HG03060 (cell line): ENCODE measurements around the gene KSR2.
"Not testable (repeated sequence)": the region's sequence is repeated elsewhere in the genome, so short reads cannot be mapped to it uniquely, and the experiment has no call there.

Experiments
- ATAC-seq: cut with Tn5 transposase; IDR thresholded peaks from one replicate; pipeline ENCODE4 v1.9.1; 2021; ENCODE audit warnings: low read depth, moderate number of reproducible peaks; ENCODE audit not compliant: unreplicated experiment

KSR2 gene

DNA sequence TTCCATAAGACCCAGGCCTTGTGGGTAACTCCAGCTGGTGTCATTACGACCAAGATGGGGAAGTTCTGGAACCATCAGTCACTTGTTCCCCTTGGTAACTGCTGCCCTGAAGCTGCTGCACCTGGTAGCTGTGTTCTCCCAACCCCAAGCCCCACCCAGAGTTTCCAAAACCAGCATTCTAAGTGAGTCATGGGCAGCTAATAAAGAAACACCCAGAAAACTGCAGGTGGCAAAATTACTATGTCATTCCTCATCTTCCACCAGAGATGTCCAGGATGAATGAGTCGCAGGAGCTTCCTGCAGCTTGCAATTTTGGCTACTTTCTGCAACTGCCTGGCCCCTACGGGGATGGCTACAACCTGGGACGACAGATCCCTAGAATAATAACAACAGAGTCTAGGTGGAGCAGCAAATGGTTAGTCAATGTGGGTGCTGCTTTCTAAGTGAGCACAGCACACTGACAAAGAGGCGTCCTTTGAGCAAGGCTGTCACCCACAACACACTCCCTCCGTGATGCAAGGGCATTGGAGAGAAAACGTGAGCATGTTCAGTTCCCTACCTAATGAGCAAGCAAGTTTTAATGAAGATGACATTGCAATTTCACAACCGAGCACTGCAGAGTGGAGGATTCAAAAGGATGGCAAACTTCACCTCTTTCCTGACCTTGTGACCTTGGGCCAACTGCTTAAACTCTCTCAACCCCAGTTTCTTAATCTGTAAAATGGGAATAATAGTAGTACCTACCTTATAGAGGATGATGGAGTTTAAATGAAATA is 306.0 kb downstream of the KSR2 start:
- ATAC-seq = no peak

DNA sequence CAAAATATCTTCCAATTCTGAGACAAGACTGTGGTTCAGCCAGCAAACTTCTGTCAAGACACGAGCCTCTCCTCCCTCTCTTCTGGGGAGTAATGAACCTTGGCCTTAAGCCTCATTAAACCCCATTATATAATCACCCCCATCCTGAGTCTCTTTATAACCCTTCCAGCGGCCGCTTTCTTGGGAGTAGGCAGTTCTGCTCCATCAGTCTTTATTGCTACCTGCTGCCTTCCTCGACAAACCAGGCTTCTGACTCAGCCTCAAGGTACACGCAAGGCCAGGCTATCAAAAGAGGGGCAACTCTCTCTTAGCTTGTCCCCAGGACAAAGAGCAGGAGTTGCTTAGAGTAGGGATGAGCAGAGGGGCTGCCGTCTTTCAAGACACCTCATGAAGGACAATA is 306.6 kb downstream of the KSR2 start:
- no peak for ATAC-seq

DNA sequence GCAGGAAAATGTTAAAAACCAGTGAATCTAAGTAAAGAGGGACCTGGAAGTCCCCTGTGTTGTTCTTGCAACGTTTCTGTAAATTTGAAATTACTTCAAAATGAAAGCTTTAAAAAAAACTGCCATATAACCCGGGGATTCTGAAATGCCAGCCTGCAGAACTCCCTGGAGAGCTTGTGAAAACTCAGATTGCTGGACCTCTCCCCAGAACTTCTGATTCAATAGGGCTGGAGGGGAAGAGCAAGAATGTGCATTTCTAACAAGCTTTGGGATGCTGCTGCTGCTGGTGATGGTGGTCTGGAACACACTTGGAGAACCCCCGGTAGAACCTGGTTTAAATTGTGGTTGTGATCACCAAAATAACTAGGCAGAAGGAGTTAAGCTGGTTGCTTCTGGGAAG is 307.3 kb downstream of the KSR2 start:
- no peak for ATAC-seq

DNA sequence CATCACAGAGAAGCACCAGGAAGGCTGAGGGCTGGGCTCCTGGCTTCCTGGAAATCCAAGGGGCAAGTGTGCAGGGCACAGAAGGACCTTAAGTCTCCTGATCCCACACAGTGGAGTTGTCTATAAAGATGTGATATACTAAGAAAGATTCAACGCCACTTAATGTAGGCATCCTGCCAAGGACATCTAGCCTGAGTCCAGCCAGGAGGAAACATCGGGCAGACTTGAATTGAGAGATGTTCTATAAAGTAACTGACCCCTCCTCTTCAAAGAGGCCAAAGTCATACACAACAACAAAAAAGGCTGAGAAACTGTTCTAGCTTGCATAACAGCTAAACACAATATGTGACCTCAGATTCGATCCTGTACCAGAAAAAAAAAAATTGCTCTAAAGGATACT is 307.9 kb downstream of the KSR2 start:
- ATAC-seq = no peak

DNA sequence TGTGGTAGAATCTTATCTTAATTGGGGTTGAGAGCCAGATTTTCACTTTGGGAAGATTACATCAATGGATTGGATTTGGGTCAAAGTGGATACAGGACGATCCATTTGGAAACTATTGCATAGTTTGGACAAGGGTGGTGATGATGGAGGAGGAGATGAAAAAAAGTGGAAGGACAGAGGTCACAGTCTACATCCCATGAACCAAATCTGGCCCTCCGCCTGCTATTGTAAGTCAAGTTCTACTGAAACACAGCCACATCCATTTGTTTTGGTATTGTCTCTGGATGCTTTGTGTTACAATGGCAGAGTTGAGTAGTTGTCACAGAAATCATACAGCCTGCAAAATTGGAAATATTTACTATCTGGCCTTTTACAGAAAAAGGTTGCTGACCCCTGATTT is 310.6 kb downstream of the KSR2 start:
- no peak for ATAC-seq

DNA sequence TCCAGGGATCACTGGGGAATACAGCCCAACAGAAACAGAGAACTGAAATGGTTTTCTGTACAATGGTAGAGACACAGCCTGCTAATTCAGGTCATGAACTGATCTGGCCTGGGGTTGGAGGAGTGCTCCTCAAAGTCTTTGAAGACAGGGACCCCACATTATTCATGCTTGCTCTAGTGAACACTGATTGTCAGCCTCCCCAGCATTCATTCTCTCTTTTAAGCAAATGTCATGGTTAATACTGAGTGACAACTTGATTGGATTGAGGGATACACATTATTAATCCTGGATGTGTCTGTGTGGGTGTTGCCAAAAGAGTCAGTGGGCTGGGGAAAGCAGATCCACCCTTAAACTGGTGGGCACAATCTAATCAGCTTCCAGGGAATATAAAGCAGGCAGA is 319.0 kb downstream of the KSR2 start:
- ATAC-seq = no peak

DNA sequence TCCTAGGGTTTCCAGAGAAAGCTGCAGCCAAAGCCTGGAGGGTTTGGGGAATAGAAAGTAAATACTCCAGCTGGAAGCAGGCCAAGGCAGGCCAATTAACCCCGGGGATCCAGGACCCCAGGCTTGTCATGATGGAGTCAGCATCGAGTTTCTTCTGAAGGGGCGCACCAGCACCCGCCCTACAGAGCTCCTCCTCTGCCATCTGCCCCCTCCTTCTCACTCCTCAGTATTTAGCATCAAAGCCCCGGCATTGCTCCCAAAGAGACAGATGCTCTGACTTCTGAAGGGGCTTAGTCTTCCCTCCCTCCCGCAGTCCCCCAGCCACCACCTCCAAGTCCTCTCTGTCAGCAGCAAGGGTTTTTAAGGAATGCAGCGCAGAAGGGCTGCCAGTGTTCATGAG is 322.3 kb downstream of the KSR2 start:
- ATAC-seq = no peak

DNA sequence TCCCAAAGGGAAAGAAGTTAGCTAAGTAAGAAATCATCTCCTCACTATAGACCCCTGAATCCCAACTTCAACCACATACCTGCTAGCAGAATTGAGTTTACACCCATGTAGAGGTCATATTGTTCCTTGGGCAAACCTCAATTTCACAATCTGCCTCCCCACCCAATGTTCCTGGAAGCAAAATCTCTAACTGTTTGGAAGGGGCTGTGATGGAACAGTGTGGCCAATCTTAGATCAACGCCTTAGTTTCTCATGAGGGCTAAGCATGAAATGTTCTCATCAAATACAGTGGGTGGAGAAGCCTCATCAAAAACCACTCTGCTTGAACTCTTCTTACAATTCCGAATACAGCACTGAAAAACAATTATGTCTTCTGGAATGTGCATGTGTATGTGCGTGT is 323.3 kb downstream of the KSR2 start:
- no peak for ATAC-seq

DNA sequence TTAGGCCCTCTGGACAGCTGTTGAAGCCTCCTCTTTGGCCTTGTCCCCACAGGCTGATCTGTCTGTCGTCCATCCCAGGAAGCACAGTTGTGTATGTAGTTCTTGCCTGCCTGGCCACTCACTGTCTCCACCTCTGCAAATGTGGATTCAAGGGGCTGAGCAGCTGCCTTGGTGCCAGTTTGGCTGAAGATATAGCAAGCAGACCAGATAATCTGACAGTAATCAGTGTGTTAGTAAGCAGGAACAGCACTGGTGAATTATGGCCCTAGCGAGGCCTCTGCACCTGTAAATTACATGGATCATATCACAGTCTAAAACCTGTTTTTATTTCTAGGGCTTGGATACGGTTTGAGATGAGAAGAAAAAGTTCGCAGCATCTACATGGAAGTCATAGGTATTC is 324.8 kb downstream of the KSR2 start:
- ATAC-seq = no peak

DNA sequence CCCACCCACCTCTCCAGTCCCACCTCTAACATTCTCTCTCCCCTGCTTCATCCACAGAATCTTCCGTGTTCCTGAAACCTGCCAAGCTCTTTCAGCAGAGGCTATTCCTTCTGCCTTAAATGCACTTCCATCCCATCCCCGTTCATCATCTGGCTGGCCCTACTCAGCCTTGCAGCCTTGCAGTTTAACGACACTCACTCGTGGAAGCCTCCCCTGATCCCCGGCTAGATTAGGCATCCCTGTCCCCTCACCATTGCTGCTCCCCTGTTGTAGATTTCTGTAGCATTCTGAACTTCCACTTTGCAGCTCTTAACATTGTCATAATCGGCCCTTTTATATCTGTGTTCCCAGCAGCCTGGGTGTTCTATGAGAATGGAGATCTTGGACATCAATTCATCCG is 326.9 kb downstream of the KSR2 start:
- no peak for ATAC-seq

DNA sequence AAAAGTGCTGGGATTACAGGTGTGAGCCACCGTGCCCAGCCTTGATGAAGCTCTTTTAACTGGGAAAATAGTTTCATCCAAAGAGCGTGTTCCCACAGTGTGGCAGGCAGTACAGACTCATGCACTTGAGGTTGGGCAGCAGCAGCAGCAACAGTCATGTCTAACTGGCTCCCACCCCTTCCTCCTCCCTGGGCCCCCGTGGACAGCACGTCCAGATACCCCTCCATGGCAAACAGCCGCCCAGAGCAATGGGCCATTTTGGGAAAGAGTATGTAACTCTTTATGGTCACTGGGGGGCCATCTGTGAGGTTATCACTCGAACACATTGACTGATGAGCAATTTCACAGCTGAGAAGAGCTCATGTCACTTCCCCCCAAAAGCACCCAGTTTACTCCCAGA is 328.3 kb downstream of the KSR2 start:
- no peak for ATAC-seq

DNA sequence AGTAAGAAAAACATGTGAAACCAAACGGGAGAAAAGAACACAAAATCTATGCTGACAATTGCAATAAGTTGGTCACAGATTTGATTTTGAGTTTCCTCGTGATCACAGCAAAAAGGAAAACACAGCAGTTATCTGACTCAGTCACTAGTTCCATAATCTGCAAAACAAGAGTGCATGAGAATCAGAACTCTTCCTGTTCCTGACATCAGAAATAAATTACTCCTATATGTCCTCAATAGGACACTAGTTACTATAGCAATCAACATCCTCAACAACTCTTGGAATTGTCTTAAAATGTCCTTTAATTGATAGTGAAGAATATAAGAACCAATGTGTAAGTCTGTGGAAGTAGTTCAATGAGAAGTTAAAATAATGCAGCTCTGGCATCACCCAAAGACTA is 339.3 kb downstream of the KSR2 start:
- ATAC-seq = no peak

DNA sequence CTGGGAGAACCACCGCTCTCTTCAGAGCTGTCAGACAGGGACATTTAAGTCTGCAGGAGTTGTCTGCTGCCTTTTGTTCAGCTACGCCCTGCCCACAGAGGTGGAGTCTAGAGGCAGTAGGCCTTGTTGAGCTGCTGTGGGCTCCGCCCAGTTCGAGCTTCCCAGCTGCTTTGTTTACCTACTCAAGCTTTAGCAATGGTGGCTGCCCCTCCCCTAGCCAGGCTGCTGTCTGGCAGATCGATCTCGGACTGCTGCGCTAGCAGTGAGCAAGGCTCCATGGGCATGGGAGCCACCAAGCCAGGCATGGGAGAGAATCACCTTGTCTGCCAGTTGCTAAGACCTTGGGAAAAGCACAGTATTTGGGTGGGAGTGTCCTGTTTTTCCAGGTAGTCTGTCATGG is 340.1 kb downstream of the KSR2 start:
- ATAC-seq = not testable (repeated sequence)

DNA sequence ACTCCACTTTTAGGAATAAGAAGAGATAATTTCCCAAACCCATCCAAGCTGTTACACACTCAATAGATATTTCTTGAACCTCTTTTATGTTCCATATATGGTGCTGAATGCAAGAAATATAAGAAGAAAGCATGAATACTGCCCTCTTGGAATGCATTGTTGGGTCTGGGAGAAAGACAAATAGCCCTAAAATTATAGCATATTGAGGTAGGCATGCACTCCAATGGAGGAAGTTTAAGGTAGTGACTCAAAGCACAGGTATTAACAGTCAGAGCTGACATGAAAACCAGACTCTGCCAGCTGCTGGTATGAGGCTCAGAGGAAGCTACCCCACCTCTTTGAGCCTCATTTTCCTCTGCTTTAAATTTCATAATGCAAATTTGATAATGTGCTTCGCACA is 346.0 kb downstream of the KSR2 start:
- ATAC-seq = no peak

DNA sequence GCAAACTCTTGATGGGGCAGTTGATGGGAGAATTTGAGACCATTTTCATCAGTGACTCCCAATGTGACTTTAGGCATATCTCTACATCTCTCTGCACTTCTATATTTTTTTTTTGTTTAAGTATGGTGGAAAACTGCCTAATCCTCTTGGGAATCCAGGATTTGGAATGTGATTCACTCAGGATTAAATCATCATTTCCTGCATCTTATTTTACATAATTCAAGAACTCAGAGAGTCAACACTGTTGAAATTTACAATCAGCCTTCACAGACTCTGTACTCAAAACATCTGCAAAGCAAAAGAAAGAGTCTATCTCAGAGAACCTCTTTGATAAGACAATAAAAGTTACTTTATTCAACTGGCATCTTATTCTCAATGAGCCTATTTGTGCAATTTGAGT is 346.7 kb downstream of the KSR2 start:
- ATAC-seq = no peak

DNA sequence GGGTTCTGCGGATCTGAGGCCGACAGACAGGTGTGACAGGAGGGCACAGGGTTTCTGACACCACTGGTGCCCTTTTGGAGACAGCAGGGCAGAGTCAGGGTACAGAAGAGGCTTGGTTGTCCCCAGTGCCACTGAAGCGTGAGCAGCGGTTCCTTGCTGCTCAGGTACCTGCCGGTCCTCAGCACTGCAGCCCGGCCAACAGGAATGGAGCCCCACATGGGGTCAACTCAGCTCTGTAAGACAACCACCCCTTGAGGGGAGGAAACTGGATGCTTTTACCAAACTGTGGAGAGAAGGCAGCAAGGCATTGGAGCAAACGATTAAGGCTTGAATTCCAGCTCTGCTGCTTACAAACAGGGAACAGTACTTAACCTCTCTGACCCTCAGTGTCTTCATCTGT is 361.0 kb downstream of the KSR2 start:
- ATAC-seq = no peak

DNA sequence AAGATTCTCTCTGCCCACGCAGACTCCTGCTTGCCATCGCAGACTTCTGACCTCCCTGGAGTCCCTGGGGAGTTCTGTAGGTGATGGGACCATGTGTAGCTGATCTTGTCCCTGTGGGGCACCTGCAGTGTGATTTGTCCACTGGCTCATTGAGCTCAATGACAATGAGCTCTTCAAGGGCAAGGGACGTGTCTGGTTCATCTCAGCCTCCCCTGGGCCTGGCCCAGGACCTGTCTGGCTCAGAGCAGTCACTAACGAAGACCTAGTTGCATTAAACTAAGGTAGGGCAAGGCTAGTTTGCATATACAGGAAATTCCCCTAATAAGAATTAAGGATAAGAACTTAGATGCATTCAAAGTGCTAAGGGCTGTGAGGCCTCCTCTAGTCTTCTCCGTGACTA is 361.8 kb downstream of the KSR2 start:
- no peak for ATAC-seq

DNA sequence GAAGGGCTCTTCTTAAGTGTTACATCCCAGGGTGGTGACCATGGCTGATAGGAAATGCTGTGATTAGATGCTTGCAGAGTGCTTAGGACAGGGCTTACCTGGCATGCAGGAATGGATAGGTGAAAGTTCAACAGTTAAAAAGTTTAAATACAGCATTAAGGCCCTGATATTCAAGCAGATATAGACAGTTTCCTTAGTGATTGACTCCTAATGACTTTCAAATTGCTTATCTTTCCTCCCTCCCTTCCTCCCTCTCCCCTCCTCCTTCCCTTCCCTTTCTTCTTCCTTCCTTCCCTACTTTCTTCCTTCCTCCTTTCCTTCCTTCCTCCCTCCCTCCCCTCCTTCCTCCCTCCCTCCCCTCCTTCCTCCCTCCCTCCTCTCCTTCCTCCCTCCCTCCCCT is 362.8 kb downstream of the KSR2 start:
- ATAC-seq = no peak

DNA sequence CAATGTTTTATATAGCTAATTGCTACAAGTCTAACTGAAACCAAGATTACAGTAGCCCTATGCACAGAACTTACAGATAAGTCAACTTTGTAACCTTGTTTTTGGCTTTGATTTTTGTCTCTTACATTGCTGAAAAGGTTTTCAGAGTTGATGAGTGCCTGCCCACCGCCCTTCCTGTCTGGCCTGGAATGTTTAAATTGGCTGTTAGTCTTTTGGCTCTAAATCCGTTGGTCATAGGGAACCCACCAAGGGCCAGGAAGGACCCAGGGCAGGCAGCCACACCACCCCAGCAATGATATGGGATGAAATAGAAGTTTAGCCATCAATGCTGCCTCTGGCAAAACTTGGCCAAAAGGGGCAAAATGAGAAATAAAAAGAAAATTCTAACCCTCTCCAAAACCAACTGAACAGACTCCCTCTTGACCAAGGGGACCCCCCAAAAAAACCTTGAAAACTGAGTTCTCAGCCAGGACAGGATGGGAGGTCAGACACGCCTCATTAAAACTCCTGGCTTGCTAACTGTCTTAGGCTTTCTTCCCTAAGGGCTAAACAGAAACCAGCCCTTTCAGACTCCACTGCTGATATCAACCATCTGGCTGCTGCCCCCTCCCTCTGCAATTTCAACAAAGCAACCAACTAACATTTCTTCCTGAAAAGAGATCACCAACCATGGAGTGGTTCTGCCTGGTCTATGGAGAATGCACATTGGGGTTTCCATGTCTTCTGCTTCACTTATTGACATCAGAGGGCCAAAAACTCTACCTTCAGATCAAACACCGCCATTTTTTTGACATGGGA is 365.3 kb downstream of the KSR2 start:
- ATAC-seq = no peak

DNA sequence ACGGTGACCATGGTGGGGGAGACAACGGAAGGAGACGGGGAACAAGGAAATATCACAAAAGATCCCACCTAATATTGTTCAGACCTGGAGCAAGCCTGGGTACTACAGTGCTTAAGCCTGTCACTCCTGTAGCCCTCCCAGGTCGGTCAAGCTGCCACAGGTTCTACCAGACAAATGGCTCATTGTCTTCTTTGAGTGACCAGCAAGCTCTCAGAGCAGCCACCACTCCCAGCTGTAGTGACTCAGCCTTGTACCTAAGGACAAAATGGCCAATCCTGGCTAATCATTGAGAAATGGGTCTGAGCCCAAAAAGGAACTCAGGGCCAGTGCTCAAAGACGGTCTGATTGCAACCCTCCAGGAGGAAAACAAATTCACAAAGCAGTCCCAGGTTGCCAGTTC is 368.9 kb downstream of the KSR2 start:
- no peak for ATAC-seq

DNA sequence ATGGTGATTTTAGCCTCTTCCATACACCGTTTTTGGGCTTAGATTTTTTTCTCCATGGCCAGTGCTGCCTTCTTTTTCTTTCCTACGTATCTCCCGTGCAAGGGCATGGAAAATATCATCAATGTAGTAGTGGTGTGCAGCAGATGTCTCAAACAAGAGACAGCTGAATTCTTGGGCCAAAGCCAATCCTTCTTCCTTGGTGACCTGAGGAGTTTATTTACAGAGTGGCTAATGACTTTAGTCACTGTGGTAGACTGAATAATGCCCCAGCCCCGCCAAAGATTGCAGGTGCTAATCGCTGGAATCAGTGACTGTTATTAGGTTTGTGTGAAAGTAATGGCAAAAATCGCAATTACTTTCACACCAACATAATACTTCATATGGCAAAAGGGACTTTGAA is 371.8 kb downstream of the KSR2 start:
- ATAC-seq = no peak

DNA sequence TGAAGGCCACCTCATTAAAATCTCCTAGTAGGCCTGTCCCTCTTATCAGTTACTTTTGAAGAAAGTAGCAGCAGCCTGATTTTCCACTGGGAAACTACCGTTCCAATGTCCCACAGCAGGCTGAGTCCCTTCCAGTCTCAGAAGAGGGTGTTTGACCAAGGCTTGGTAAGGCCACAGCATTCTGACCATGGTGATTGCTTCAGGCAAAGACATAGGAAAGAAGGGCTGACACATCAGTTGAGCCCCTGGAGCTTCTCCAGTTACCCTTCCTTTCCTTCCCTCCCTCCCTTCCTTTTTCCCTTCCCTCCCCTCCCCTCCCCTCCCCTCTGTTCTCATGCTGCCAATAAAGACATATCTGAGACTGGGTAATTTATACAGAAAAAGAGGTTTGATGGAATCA is 373.0 kb downstream of the KSR2 start:
- ATAC-seq = no peak
